ENCODE data around the gene KRT72. TPM values are rescaled to one million over a fixed set of nuclear protein-coding genes. Genes with fewer than 3 reads are reported as not detected.

The KRT72 gene
- total RNA-seq, 1 experiment from 2014 or later, result not detected

GRCh38 chr12:52585066-52585465, 16.2 kb downstream of the KRT72 start:
- H2BK15ac ChIP-seq (ENCODE audit: low read depth, low read length), result no peak overlapping the region
- Mint-ChIP-seq H3K27me3 (ENCODE audit: low read depth) (peaks cover 12% of the 10 kb centered on the region), H3K27ac (no peak overlapping the region), H3K4me1 (peaks cover 9 to 10% of the 10 kb centered on the region in 2 experiments), H3K4me3 (no peak overlapping the region), H3K9me3 (peaks cover 3 to 7% of the 10 kb centered on the region in 2 experiments; a peak in 4 of 5 replicates), H3K36me3 (ENCODE audit: insufficient read depth in 1 of 3, low read depth in 3 of 3) (no peaks in the 10 kb centered on the region; a peak in 1 of 7 replicates)
- H3K4ac ChIP-seq (ENCODE audit: low read depth, low read length), result no peak overlapping the region
- no peaks in the 10 kb centered on the region for H3K9me3 ChIP-seq (ENCODE audit: control insufficient read depth, low read depth, low read length)
- H3K23ac ChIP-seq (ENCODE audit: insufficient read length, low read depth, low read length), result no peak overlapping the region
- H4K5ac ChIP-seq (ENCODE audit: insufficient read length, low read depth, low read length), result no peak overlapping the region
- H3K27ac ChIP-seq (ENCODE audit: insufficient read length, low read depth, low read length), result no peak overlapping the region
- no CpG with 5 or more reads among the region's 3 CpGs for WGBS (ENCODE audit: extremely low coverage, insufficient read length, low lambda C conversion rate)
- H2BK12ac ChIP-seq (ENCODE audit: insufficient read length, low read depth, low read length), result no peak overlapping the region
- no peak overlapping the region for H4K8ac ChIP-seq (replicated peaks; ENCODE audit: insufficient read length, low read depth, low read length)
- H2BK5ac ChIP-seq (ENCODE audit: insufficient read length, low read length), result no peak overlapping the region
- H3K4me2 ChIP-seq (ENCODE audit: insufficient read depth, insufficient read length, low read length), result no peak overlapping the region
- no peak overlapping the region for H4K91ac ChIP-seq (ENCODE audit: insufficient read length, low read depth, low read length)
- H2AK5ac ChIP-seq (ENCODE audit: insufficient read length, low read length), result no peak overlapping the region
- H3K27me3 ChIP-seq (ENCODE audit: insufficient read depth, low read length), result no peaks in the 10 kb centered on the region
- no peak overlapping the region for H2BK20ac ChIP-seq (ENCODE audit: low read depth, low read length, poor library complexity, severe bottlenecking)
- no peaks in the 10 kb centered on the region for H4K20me1 ChIP-seq (ENCODE audit: control insufficient read depth, insufficient read depth, insufficient read length)
- TF ChIP-seq CTCF (conservative IDR thresholded peaks at IDR 0.05), result no peak
- no peak overlapping the region for H3K18ac ChIP-seq (ENCODE audit: insufficient read length, low read depth, low read length)
- no peak overlapping the region for H3K56ac ChIP-seq (ENCODE audit: insufficient read length, low read depth, low read length)
- no peak overlapping the region for H3K14ac ChIP-seq (ENCODE audit: insufficient read depth, low read length)
- H3K4me1 ChIP-seq (ENCODE audit: insufficient read depth, low read length), result no peaks in the 10 kb centered on the region
- H3K79me1 ChIP-seq (ENCODE audit: insufficient read depth, low read depth, low read length, poor library complexity, severe bottlenecking), result no peaks in the 10 kb centered on the region
- no peak overlapping the region for H3K9ac ChIP-seq (ENCODE audit: extremely low read depth, insufficient read length, low read length)
- no peaks in the 10 kb centered on the region for H3K23me2 ChIP-seq (ENCODE audit: insufficient read length, low read depth, low read length, poor library complexity, severe bottlenecking)
- no peak overlapping the region for H3T11ph ChIP-seq (ENCODE audit: low read length)
- peak; percentile 12 for DNase-seq
- no peak overlapping the region for H2AFZ ChIP-seq (ENCODE audit: low read length)
- H3K79me2 ChIP-seq (ENCODE audit: insufficient read depth, low read length), result no peaks in the 10 kb centered on the region
- H2BK120ac ChIP-seq (ENCODE audit: low read depth, low read length, poor library complexity, severe bottlenecking), result no peak overlapping the region

Data from H9 (cell line).